ENCODE results near the gene NOL4. TPM values are rescaled to one million over a fixed set of nuclear protein-coding genes. Genes with fewer than 3 reads are reported as not detected.

The NOL4 gene, protein sequence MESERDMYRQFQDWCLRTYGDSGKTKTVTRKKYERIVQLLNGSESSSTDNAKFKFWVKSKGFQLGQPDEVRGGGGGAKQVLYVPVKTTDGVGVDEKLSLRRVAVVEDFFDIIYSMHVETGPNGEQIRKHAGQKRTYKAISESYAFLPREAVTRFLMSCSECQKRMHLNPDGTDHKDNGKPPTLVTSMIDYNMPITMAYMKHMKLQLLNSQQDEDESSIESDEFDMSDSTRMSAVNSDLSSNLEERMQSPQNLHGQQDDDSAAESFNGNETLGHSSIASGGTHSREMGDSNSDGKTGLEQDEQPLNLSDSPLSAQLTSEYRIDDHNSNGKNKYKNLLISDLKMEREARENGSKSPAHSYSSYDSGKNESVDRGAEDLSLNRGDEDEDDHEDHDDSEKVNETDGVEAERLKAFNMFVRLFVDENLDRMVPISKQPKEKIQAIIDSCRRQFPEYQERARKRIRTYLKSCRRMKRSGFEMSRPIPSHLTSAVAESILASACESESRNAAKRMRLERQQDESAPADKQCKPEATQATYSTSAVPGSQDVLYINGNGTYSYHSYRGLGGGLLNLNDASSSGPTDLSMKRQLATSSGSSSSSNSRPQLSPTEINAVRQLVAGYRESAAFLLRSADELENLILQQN
- total RNA-seq, result not detected in 2 replicates

DNA sequence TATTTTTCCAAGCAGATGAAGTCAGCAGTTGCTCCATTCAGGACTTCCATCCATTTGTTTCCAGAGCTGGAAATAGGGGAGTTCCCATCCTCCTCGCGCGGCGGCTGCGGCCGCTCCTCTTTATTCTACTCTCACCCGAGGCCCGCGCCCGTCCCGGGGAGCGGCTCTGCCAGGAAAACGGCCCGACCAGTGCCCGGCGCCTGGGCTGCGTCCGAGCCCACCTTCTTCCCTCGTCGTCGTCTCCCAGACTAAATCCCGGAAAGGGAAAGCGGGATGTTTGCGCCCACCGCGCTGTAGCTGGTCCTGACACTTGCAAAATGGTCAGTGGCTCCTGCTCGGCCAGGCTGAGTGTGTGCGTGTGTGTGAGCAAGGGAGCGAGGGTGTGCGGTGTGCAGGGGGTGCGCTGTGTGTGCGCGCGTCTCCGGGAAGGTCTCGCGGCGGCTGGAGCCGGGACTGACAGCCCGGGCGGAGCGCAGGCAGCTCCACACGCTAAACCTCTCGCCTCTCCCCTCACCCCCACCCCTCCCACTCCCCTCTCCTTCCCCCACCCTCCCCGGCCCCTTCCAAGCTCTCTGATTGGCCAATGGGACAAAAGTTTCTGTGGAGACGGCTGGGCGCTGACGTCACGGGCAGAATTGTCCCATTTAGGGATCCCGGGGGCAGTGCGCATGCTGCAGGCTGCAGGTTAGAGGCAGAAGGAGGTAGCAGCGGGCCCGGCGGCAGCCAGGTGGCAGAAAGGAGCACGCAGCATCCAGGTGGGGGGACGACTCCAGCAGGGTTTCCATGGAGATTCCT, at the start of gene NOL4:
Gene NOL4, minus strand, starts transcription at position 491 of the 795 bp plus-strand sequence. CDS start 1,660 bp downstream, outside the sequence.

